Measurements from ENCODE around the gene ZNF592. TPM values are rescaled to one million over a fixed set of nuclear protein-coding genes. Genes with fewer than 3 reads are reported as not detected.
"Not testable (repeated sequence)": the region's sequence is repeated elsewhere in the genome, so short reads cannot be mapped to it uniquely, and the experiment has no call there.

Gene ZNF592
- total and polyA plus RNA-seq, 4 donors: 8.8 to 29.6 (median 16.2) TPM

DNA sequence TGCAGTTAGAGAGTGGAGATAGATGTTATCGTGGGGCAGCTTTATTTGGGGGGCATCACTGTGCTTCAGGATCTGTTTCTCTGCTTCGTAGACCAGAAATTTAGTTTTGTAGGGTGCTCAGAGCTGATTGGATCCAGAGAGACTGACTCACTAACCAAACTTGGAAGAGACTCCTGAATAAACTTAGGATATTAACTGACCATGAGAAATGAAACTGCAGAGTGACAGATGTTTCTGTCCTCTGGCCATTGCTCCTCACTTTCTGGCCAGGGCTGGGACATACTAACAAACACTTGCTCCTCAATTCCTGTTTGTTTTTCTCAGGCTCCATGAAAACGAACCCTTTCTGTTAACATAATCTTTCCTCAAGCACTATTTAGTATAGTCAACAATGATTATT lies 4.3 kb downstream of the ZNF592 start:
- ATAC-seq (ENCODE audit: insufficient read depth, low FRiP score) (no peak), DNase-seq (no peak)
- H3K4me3 ChIP-seq: no peak overlapping the region
- WGBS, 2 donors: 52 to 75% methylated on average over 3 of the region's 3 CpGs
- peak overlapping the region in 1 of 2 donors; percentile 51 for H3K27ac ChIP-seq (ENCODE audit: low read depth in 1 of 2, low read length in 1 of 2)
- H3K9ac ChIP-seq (ENCODE audit: insufficient read depth in 1 of 2, low read length in 2 of 2): no peak overlapping the region
- no peaks in the 10 kb centered on the region for H3K36me3 ChIP-seq (ENCODE audit: control insufficient read depth in 4 of 4, insufficient read depth in 4 of 4, low read length in 4 of 4)
- H3K27me3 ChIP-seq (ENCODE audit: control insufficient read depth in 3 of 3, insufficient read depth in 3 of 3, low read length in 2 of 3): no peaks in the 10 kb centered on the region
- no peaks in the 10 kb centered on the region for H3K9me3 ChIP-seq (ENCODE audit: control insufficient read depth in 4 of 4, insufficient read depth in 3 of 4, low read length in 3 of 4)
- TF ChIP-seq, protein P1, sequence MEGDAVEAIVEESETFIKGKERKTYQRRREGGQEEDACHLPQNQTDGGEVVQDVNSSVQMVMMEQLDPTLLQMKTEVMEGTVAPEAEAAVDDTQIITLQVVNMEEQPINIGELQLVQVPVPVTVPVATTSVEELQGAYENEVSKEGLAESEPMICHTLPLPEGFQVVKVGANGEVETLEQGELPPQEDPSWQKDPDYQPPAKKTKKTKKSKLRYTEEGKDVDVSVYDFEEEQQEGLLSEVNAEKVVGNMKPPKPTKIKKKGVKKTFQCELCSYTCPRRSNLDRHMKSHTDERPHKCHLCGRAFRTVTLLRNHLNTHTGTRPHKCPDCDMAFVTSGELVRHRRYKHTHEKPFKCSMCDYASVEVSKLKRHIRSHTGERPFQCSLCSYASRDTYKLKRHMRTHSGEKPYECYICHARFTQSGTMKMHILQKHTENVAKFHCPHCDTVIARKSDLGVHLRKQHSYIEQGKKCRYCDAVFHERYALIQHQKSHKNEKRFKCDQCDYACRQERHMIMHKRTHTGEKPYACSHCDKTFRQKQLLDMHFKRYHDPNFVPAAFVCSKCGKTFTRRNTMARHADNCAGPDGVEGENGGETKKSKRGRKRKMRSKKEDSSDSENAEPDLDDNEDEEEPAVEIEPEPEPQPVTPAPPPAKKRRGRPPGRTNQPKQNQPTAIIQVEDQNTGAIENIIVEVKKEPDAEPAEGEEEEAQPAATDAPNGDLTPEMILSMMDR (IDR thresholded peaks at IDR 0.05; ENCODE audit: control extremely low read depth, extremely low read depth): no peak
- H3K4me1 ChIP-seq (ENCODE audit: control insufficient read depth in 5 of 5, insufficient read depth in 5 of 5, low read length in 5 of 5): peaks cover 0 to 20% (median 15%) of the 10 kb centered on the region in 5 donors

- not testable (repeated sequence) for H3K27me3 ChIP-seq (ENCODE audit: control insufficient read depth in 3 of 3, insufficient read depth in 3 of 3, low read length in 2 of 3); H3K27ac ChIP-seq (ENCODE audit: low read depth in 1 of 2, low read length in 1 of 2); H3K36me3 ChIP-seq (ENCODE audit: control insufficient read depth in 4 of 4, insufficient read depth in 4 of 4, low read length in 4 of 4); H3K9me3 ChIP-seq (ENCODE audit: control insufficient read depth in 4 of 4, insufficient read depth in 3 of 4, low read length in 3 of 4); ATAC-seq (ENCODE audit: insufficient read depth, low FRiP score); DNase-seq; H3K4me3 ChIP-seq; H3K9ac ChIP-seq (ENCODE audit: insufficient read depth in 1 of 2, low read length in 2 of 2)
- 63 to 99% methylated on average over 4 of the region's 4 CpGs for WGBS, 2 donors
- peaks cover 0 to 21% (median 13%) of the 10 kb centered on the region in 5 donors for H3K4me1 ChIP-seq (ENCODE audit: control insufficient read depth in 5 of 5, insufficient read depth in 5 of 5, low read length in 5 of 5)
These were observed 6.5 kb downstream of the ZNF592 start for GRCh38 chr15:84754889-84755288.

DNA sequence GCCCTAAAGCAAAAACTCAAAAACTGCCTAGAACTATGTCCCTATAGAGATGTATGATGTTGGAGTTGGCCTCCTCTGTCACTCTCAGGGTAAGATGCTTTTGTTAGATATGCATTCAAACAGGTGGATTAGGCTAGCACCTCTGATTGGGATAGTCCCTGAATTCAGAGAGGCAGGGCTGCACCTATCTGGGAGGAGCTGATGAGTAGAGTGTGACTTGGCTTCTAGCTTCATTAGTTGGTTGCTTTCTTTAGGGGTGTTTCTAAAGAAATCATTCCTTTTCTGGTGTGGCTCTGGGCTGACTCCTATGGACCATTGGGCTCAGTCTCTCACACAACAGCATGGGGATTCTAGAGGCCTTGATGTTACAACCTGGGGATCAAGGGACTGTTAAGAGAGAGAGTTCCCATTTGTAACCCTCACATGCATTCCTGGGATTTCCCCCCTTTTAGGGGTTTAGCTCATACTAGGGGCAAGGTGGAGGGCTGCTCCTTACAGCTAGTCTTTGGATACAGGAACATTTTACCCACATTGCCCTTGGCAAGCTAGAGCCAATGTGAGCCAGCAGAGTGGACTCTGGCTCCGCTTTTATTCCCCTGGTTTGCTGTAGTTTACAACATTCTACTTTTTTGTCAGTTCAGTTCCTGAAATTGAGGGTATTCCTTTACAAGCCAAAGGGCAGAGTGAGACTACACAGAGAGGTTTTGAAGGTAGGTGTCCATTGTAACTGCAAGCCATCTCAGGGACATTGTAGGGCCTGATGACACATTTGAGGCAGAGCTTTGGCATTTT lies 7.5 kb downstream of the ZNF592 start:
- ATAC-seq (ENCODE audit: insufficient read depth, low FRiP score) (no peak), DNase-seq (no peak)
- TF ChIP-seq, protein P1 (IDR thresholded peaks at IDR 0.05; ENCODE audit: control extremely low read depth, extremely low read depth): no peak
- Histone ChIP-seq H3K4me3 (no peak overlapping the region), H3K4me1 (ENCODE audit: control insufficient read depth in 5 of 5, insufficient read depth in 5 of 5, low read length in 5 of 5) (peaks cover 0 to 19% (median 6%) of the 10 kb centered on the region in 5 donors), H3K27me3 (ENCODE audit: control insufficient read depth in 3 of 3, insufficient read depth in 3 of 3, low read length in 2 of 3) (no peaks in the 10 kb centered on the region), H3K9ac (ENCODE audit: insufficient read depth in 1 of 2, low read length in 2 of 2) (no peak overlapping the region), H3K9me3 (ENCODE audit: control insufficient read depth in 4 of 4, insufficient read depth in 3 of 4, low read length in 3 of 4) (no peaks in the 10 kb centered on the region), H3K36me3 (ENCODE audit: control insufficient read depth in 4 of 4, insufficient read depth in 4 of 4, low read length in 4 of 4) (no peaks in the 10 kb centered on the region), H3K27ac (ENCODE audit: low read depth in 1 of 2, low read length in 1 of 2) (no peak overlapping the region)
- 92 to 95% methylated on average over 1 of the region's 1 CpG for WGBS, 2 donors

DNA sequence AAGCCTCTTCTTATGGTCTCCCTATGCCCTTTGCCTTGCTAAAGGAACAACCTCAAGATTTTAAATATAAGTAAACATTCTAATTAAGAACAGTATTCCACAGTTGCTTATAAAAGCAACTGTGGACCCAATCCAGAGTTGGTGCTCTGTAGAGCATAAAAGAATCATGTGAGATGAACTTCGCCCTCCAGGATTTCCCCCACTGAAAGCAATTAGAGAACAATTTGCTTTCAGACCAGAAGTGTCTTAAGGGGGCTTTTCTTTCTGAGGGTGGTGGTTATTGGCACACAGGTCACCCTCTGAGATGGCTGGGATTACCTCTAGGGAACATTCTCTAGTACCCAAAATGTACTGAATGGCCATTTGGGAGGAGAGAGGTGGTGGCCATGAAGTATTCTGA lies 10.6 kb downstream of the ZNF592 start:
- Histone ChIP-seq H3K4me3 (no peak overlapping the region), H3K9ac (ENCODE audit: insufficient read depth in 1 of 2, low read length in 2 of 2) (no peak overlapping the region), H3K36me3 (ENCODE audit: control insufficient read depth in 4 of 4, insufficient read depth in 4 of 4, low read length in 4 of 4) (no peaks in the 10 kb centered on the region), H3K27ac (ENCODE audit: low read depth in 1 of 2, low read length in 1 of 2) (peak overlapping the region in 1 of 2 donors; percentile 24), H3K27me3 (ENCODE audit: control insufficient read depth in 3 of 3, insufficient read depth in 3 of 3, low read length in 2 of 3) (no peaks in the 10 kb centered on the region), H3K4me1 (ENCODE audit: control insufficient read depth in 5 of 5, insufficient read depth in 5 of 5, low read length in 5 of 5) (peaks cover 0 to 37% (median 7%) of the 10 kb centered on the region in 5 donors), H3K9me3 (ENCODE audit: control insufficient read depth in 4 of 4, insufficient read depth in 3 of 4, low read length in 3 of 4) (no peaks in the 10 kb centered on the region)
- DNase-seq (no peak), ATAC-seq (ENCODE audit: insufficient read depth, low FRiP score) (no peak)
- TF ChIP-seq, protein P1 (IDR thresholded peaks at IDR 0.05; ENCODE audit: control extremely low read depth, extremely low read depth): no peak
- 86 to 96% methylated on average over 1 of the region's 1 CpG for WGBS, 2 donors

Measured in lung (tissue), 12 donors.